Calu3 (cell line): ENCODE results near the gene NEU3. TPM values are rescaled to one million over a fixed set of nuclear protein-coding genes. Genes with fewer than 3 reads are reported as not detected.
"Not testable (repeated sequence)": the region's sequence is repeated elsewhere in the genome, so short reads cannot be mapped to it uniquely, and the experiment has no call there.

Experiments
- BruUV-seq: library from RNA; stranded (reverse); fragments of 400-500 nt; replicated peaks from 2 replicates; lab custom pipeline; 2021; lab: Mats Ljungman, UMichigan
- CTCF ChIA-PET: fragments of 300-600 bp; sonication (Branson Sonifier 250); formaldehyde crosslinking; loops from one replicate; lab custom pipeline; 2022; ENCODE audit warnings: antibody characterized with exemption; lab: Charles Lee
- DNase-seq: peaks from one replicate; pipeline ENCODE4 v3.0.0; 2022
- H3K27ac Mint-ChIP-seq: one replicate; pipeline ENCODE4 v1.8.0; 2022; ENCODE audit warnings: mixed read lengths; ENCODE audit not compliant: unreplicated experiment
- H3K27me3 Mint-ChIP-seq: one replicate; pipeline ENCODE4 v1.8.0; 2022; ENCODE audit warnings: mixed read lengths; ENCODE audit not compliant: unreplicated experiment
- H3K36me3 Mint-ChIP-seq: one replicate; pipeline ENCODE4 v1.8.0; 2022; ENCODE audit warnings: mild to moderate bottlenecking, moderate library complexity, mixed read lengths; ENCODE audit not compliant: insufficient read depth, unreplicated experiment
- H3K4me1 Mint-ChIP-seq: one replicate; pipeline ENCODE4 v1.8.0; 2022; ENCODE audit warnings: mild to moderate bottlenecking, low read depth, mixed read lengths; ENCODE audit not compliant: unreplicated experiment
- H3K4me3 Mint-ChIP-seq: one replicate; pipeline ENCODE4 v1.8.0; 2022; ENCODE audit warnings: mild to moderate bottlenecking, low read depth, moderate library complexity, mixed read lengths; ENCODE audit not compliant: unreplicated experiment
- H3K9me3 Mint-ChIP-seq: one replicate; pipeline ENCODE4 v1.8.0; 2022; ENCODE audit warnings: low read depth, mixed read lengths; ENCODE audit not compliant: unreplicated experiment
- CTCF ChIP-seq: fragments of 200-600 bp; IDR thresholded peaks from one replicate; pipeline ENCODE4 v1.8.0; 2022; ENCODE audit warnings: antibody characterized with exemption; ENCODE audit not compliant: unreplicated experiment
- intact Hi-C: fragments of 100-400 bp; cut with micrococcal nuclease; formaldehyde crosslinking; loops from one replicate; pipeline ENCODE4 v1.10.0; 2022; ENCODE audit not compliant: unreplicated experiment
- total RNA-seq: library from RNA; stranded (reverse); gene quantifications from 2 replicates; pipeline ENCODE4 v1.2.3, GENCODE V29; 2022

NEU3 gene
- total RNA-seq, 1 experiment from 2014 or later = 11.4 TPM

- BruUV-seq = no TSS peak
- peaks cover 28% of the 10 kb centered on the region for H3K36me3 Mint-ChIP-seq
- CTCF ChIA-PET = no interaction called here
- H3K4me1 Mint-ChIP-seq = no peaks in the 10 kb centered on the region
- H3K4me3 Mint-ChIP-seq = no peak overlapping the region
- no peak for DNase-seq
- H3K9me3 Mint-ChIP-seq = no peaks in the 10 kb centered on the region
- no peaks in the 10 kb centered on the region for H3K27me3 Mint-ChIP-seq
- H3K27ac Mint-ChIP-seq = no peak overlapping the region
- intact Hi-C loops = no loop called here
- TF ChIP-seq CTCF = no peak
Measured at GRCh38 chr11:74984730-74985129, 4.0 kb upstream of the NEU3 start.

- intact Hi-C loops = no loop called here
Measured at GRCh38 chr11:74989260-74989638, 516 bp downstream of the NEU3 start.

GRCh38 chr11:74990150-74990549 lies 1.4 kb downstream of the NEU3 start:
- DNase-seq, H3K27ac Mint-ChIP-seq, H3K9me3 Mint-ChIP-seq, CTCF ChIA-PET, intact Hi-C loops, H3K27me3 Mint-ChIP-seq, BruUV-seq: not testable (repeated sequence)
- Mint-ChIP-seq H3K4me3 (peak overlapping the region; percentile 97), H3K36me3 (peaks cover 17% of the 10 kb centered on the region), H3K4me1 (peaks cover 19% of the 10 kb centered on the region)

More at GRCh38 chr11:74989260-74989638, 516 bp downstream of the NEU3 start:
- Mint-ChIP-seq H3K9me3 (no peaks in the 10 kb centered on the region), H3K27me3 (no peaks in the 10 kb centered on the region), H3K36me3 (peaks cover 17% of the 10 kb centered on the region), H3K4me1 (peaks cover 19% of the 10 kb centered on the region), H3K27ac (peak overlapping the region; percentile 10), H3K4me3 (peak overlapping the region; percentile 97)
- DNase-seq = peak; percentile 4
- no TSS peak for BruUV-seq
- TF ChIP-seq CTCF = no peak
- CTCF ChIA-PET = interaction anchor here (1.4 kb wide), 1 partner anchor 151 kb away, joined by 3 read pairs; no protein-coding TSS in a partner anchor

- Mint-ChIP-seq H3K36me3 (peaks cover 17% of the 10 kb centered on the region), H3K27me3 (no peaks in the 10 kb centered on the region), H3K4me1 (peaks cover 19% of the 10 kb centered on the region), H3K27ac (no peak overlapping the region), H3K4me3 (no peak overlapping the region), H3K9me3 (no peaks in the 10 kb centered on the region)
- CTCF ChIA-PET = no interaction called here
- intact Hi-C loops = no loop called here
- no peak for DNase-seq
- BruUV-seq = no TSS peak
- no peak for TF ChIP-seq CTCF
Measured at GRCh38 chr11:74990941-74991340, 2.2 kb downstream of the NEU3 start.

- peaks cover 13% of the 10 kb centered on the region for H3K36me3 Mint-ChIP-seq
- no peak overlapping the region for H3K27ac Mint-ChIP-seq
- BruUV-seq = no TSS peak
- TF ChIP-seq CTCF = no peak
- intact Hi-C loops = no loop called here
- DNase-seq = no peak
- H3K27me3 Mint-ChIP-seq = no peaks in the 10 kb centered on the region
- H3K4me3 Mint-ChIP-seq = no peak overlapping the region
- H3K4me1 Mint-ChIP-seq = peaks cover 19% of the 10 kb centered on the region
- no peaks in the 10 kb centered on the region for H3K9me3 Mint-ChIP-seq
- CTCF ChIA-PET = no interaction called here
Measured at GRCh38 chr11:74992852-74993251, 4.1 kb downstream of the NEU3 start.
